GM12878 (cell line): Measurements from ENCODE around the gene AOPEP. TPM values are rescaled to one million over a fixed set of nuclear protein-coding genes. Genes with fewer than 3 reads are reported as not detected.

Source experiments
- ATAC-seq: fragments of 200-7000 bp; cut with Tn5 transposase; 3 replicates; pipeline ENCODE4 v1.9.1; 2020; ENCODE audit warnings: mild to moderate bottlenecking, moderate library complexity
- BruUV-seq: library from RNA; stranded (reverse); fragments of 400-500 nt; replicated peaks from 2 replicates; lab custom pipeline; 2021; lab: Mats Ljungman, UMichigan
- CTCF ChIA-PET: fragments of 300-600 bp; sonication (Branson Sonifier 250); formaldehyde crosslinking; extraction: SDS; loops from one replicate; lab custom pipeline; 2021; ENCODE audit warnings: inconsistent platforms; lab: Yijun Ruan, JAX
- POLR2A ChIA-PET: fragments of 350-600 bp; formaldehyde crosslinking; extraction: SDS; loops from one replicate; lab custom pipeline; 2021; ENCODE audit warnings: inconsistent platforms; lab: Charles Lee
- RAD21 ChIA-PET: fragments of 300-600 bp; sonication (Branson Sonifier 250); formaldehyde crosslinking; loops from one replicate; lab custom pipeline; 2023; ENCODE audit warnings: antibody characterized with exemption; ENCODE audit not compliant: unreplicated experiment; lab: Charles Lee
- SMC1A ChIA-PET: fragments of 300-600 bp; sonication (Branson Sonifier 250); formaldehyde crosslinking; loops from one replicate; lab custom pipeline; 2023; ENCODE audit not compliant: unreplicated experiment, uncharacterized antibody; lab: Charles Lee
- DNase-seq: peaks from one replicate; pipeline ENCODE4 v3.0.0-alpha.2; 2011; ENCODE audit warnings: low read depth, low spot score
- FAIRE-seq: peaks from 3 replicates; lab custom pipeline; 2011; peaks lifted over from hg19 to GRCh38; lab: Jason Lieb, UNC
- H2AFZ ChIP-seq: 2 replicates; pipeline ENCODE4 v1.6.0; 2011; ENCODE audit warnings: low read depth, low read length, control low read depth; ENCODE audit not compliant: control insufficient read depth
- H3K27ac ChIP-seq: 2 replicates; pipeline ENCODE4 v1.5.1; 2011; ENCODE audit warnings: control low read depth; ENCODE audit not compliant: control insufficient read depth, insufficient read depth
- H3K27me3 ChIP-seq, 2 experiments: replicated peaks in 1 of 2; 2 replicates each; pipeline versions ENCODE4 v1.6.0 to v1.6.1; 2011; ENCODE audit warnings: low read length in 1 of 2; ENCODE audit not compliant: control insufficient read depth in 2 of 2, insufficient read depth in 2 of 2
- H3K36me3 ChIP-seq, 2 experiments: 2 replicates each; pipeline ENCODE4 v1.5.1; 2011; ENCODE audit warnings: low read length in 1 of 2; ENCODE audit not compliant: control insufficient read depth in 2 of 2, insufficient read depth in 2 of 2
- H3K4me1 ChIP-seq: 2 replicates; pipeline ENCODE4 v1.6.1; 2011; ENCODE audit warnings: mild to moderate bottlenecking, low read length, moderate library complexity, mixed read lengths; ENCODE audit not compliant: control insufficient read depth, insufficient read depth
- H3K4me2 ChIP-seq: 2 replicates; pipeline ENCODE4 v1.6.0; 2011; ENCODE audit warnings: control low read depth; ENCODE audit not compliant: control insufficient read depth, insufficient read depth
- H3K4me3 ChIP-seq: fragments of 200-600 bp; sonication (generic); 2 replicates; pipeline ENCODE4 v1.5.1; 2016
- H3K79me2 ChIP-seq: 2 replicates; pipeline ENCODE4 v1.6.0; 2011; ENCODE audit warnings: low read length; ENCODE audit not compliant: control insufficient read depth, insufficient read depth
- H3K9ac ChIP-seq: 2 replicates; pipeline ENCODE4 v1.8.0; 2011; ENCODE audit warnings: low read length, control low read depth, mixed read lengths; ENCODE audit not compliant: control insufficient read depth, insufficient read depth
- H3K9me3 ChIP-seq: replicated peaks from 3 replicates; pipeline ENCODE4 v1.5.1; 2011; ENCODE audit warnings: mild to moderate bottlenecking, low read length; ENCODE audit not compliant: control insufficient read depth, insufficient read depth
- H4K20me1 ChIP-seq: 2 replicates; pipeline ENCODE4 v1.6.0; 2011; ENCODE audit not compliant: control insufficient read depth, insufficient read depth
- CBFB ChIP-seq: IDR thresholded peaks from 2 replicates; pipeline ENCODE4 v1.6.1; 2016; ENCODE audit warnings: antibody characterized with exemption, low read depth
- EED ChIP-seq: sonication (generic); IDR thresholded peaks from 2 replicates; pipeline ENCODE4 v1.6.1; 2016; ENCODE audit warnings: antibody characterized with exemption, low read depth
- ELK1 ChIP-seq: IDR thresholded peaks from 2 replicates; pipeline ENCODE4 v1.6.1; 2012; ENCODE audit warnings: low read depth, low read length, improper control_type of control experiment
- KDM1A ChIP-seq: fragments of 200-600 bp; sonication (generic); IDR thresholded peaks from 2 replicates; pipeline ENCODE4 v1.6.1; 2016; ENCODE audit warnings: borderline replicate concordance
- MXI1 ChIP-seq: fragments of 150-350 bp; IDR thresholded peaks from 2 replicates; pipeline ENCODE4 v1.6.1; 2011; ENCODE audit warnings: low read depth, mild to moderate bottlenecking, inconsistent platforms, low read length, improper control_type of control experiment
- PAX8 ChIP-seq: fragments of 450-650 bp; IDR thresholded peaks from 2 replicates; pipeline ENCODE4 v1.6.1; 2017; ENCODE audit warnings: mild to moderate bottlenecking, moderate library complexity
- PML ChIP-seq: IDR thresholded peaks from 2 replicates; pipeline ENCODE4 v1.6.1; 2012; ENCODE audit warnings: low read length, inconsistent platforms
- POLR2AphosphoS2 ChIP-seq: IDR thresholded peaks from 2 replicates; pipeline ENCODE4 v1.6.1; 2011; ENCODE audit warnings: low read depth, mild to moderate bottlenecking, low read length, improper control_type of control experiment, moderate library complexity
- POU2F2 ChIP-seq: IDR thresholded peaks from 3 replicates; pipeline ENCODE4 v1.6.1; 2011; ENCODE audit warnings: low read depth, mild to moderate bottlenecking, low read length, borderline replicate concordance
- SPI1 ChIP-seq: IDR thresholded peaks from 2 replicates; pipeline ENCODE4 v1.6.1; 2011; ENCODE audit warnings: low read depth, mild to moderate bottlenecking, low read length, moderate library complexity, borderline replicate concordance; ENCODE audit not compliant: insufficient read depth
- SREBF2 ChIP-seq: IDR thresholded peaks from 2 replicates; pipeline ENCODE4 v1.6.1; 2012; ENCODE audit warnings: mild to moderate bottlenecking, low read length
- STAT1 ChIP-seq: fragments of 450-650 bp; conservative IDR thresholded peaks from 2 replicates; pipeline ENCODE4 v1.6.1; 2014; ENCODE audit warnings: antibody characterized with exemption, mild to moderate bottlenecking
- SUPT20H ChIP-seq: IDR thresholded peaks from 2 replicates; pipeline ENCODE4 v1.6.1; 2011; ENCODE audit warnings: low read depth, mild to moderate bottlenecking, low read length, moderate library complexity, borderline replicate concordance; ENCODE audit not compliant: control insufficient read depth
- TAF1 ChIP-seq: IDR thresholded peaks from 2 replicates; pipeline ENCODE4 v1.6.1; 2011; ENCODE audit warnings: mild to moderate bottlenecking, low read depth, low read length, borderline replicate concordance
- WRNIP1 ChIP-seq: IDR thresholded peaks from 2 replicates; pipeline ENCODE4 v1.6.1; 2011; ENCODE audit warnings: low read depth, low read length, improper control_type of control experiment, borderline replicate concordance
- ZNF274 ChIP-seq: IDR thresholded peaks from one replicate; pipeline ENCODE4 v1.8.0; 2011; ENCODE audit not compliant: insufficient read length, insufficient read depth
- WGBS: methylation state at CpG from one replicate; pipeline ENCODE4 v1.1.6; 2016; ENCODE audit warnings: low lambda C conversion rate; ENCODE audit not compliant: insufficient replicate concordance, insufficient coverage; ENCODE audit errors: missing lambda C conversion rate; 5-methylcytosine and 5-hydroxymethylcytosine counted together
- in situ Hi-C: fragments of 300-500 bp; cut with MboI; formaldehyde crosslinking; loops from 9 replicates; pipeline ENCODE4 v1.14.3; 2018; ENCODE audit warnings: mixed read lengths
- intact Hi-C: fragments of 100-400 bp; cut with micrococcal nuclease; formaldehyde crosslinking; loops from one replicate; pipeline ENCODE4 v1.14.2; 2022; ENCODE audit not compliant: unreplicated experiment
- polyA plus RNA-seq, 11 experiments: library from polyadenylated mRNA; depleted of rRNA in 4 of 11; unstranded in 6 of 11; stranded (reverse) in 5 of 11; fragments of >200 nt; fragmentation: Nextera tagmentation in 4 of 11; fragmentation: Illumina TruSeq in 1 of 11; extraction: Ambion mirVana in 4 of 11; extraction: Trizol in 1 of 11; gene quantifications; 1 replicate in 1 of 11; 2 replicates in 10 of 11; pipeline versions ENCODE4 v1.2.1 to v1.2.3, GENCODE V29; 2011 to 2016; ENCODE audit warnings: inconsistent platforms in 2 of 11, missing spikeins in 2 of 11, low read depth in 1 of 11
- total RNA-seq, 4 experiments: library from RNA; depleted of rRNA in 3 of 4; stranded (reverse); fragments of >200 nt in 3 of 4; fragmentation: Illumina TruSeq in 1 of 4; extraction: Trizol in 1 of 4; gene quantifications; 2 replicates each; pipeline versions ENCODE4 v1.2.1 to v1.2.3, GENCODE V29; 2013 to 2021

The AOPEP gene
- total and polyA plus RNA-seq, 10 of the 15 experiments (the other 5 are each of a cell fraction or from before 2014, with no cell fraction given), result 2.3 to 16.9 (median 10.1) TPM

GRCh38 chr9:94952565-94953373, 226.3 kb downstream of the AOPEP start:
- H3K27ac ChIP-seq, result no peak overlapping the region
- no peaks in the 10 kb centered on the region for H3K4me1 ChIP-seq
- no peak overlapping the region for H3K4me2 ChIP-seq
- POLR2A ChIA-PET, result no interaction called here
- no peaks in the 10 kb centered on the region for H3K79me2 ChIP-seq
- intact Hi-C loops, result no loop called here
- peaks cover 3% of the 10 kb centered on the region; the same call in 1 of the 2 replicates for H4K20me1 ChIP-seq
- FAIRE-seq, result no peak
- no peak for TF ChIP-seq KDM1A
- TF ChIP-seq, all 136 proteins: peak for 0
- in situ Hi-C loops, result no loop called here
- ChIA-PET RAD21 (no interaction called here), CTCF (interaction anchor here (1.7 kb wide), 1 partner anchor 283 kb away, joined by 3 read pairs; no protein-coding TSS in a partner anchor), SMC1A (no interaction called here)
- Histone ChIP-seq H2AFZ (no peak overlapping the region), H3K36me3 (no peaks in the 10 kb centered on the region; a peak in 2 of 4 replicates), H3K9ac (no peak overlapping the region), H3K9me3 (no peaks in the 10 kb centered on the region), H3K4me3 (no peak overlapping the region), H3K27me3 (no peaks in the 10 kb centered on the region)
- BruUV-seq, result no TSS peak
- WGBS, result 67% methylated on average over 8 of the region's 8 CpGs
- DNase-seq (peak; percentile 26), ATAC-seq (peak; percentile 54)

GRCh38 chr9:94956731-94957130, 230.2 kb downstream of the AOPEP start:
- POLR2A ChIA-PET, result no interaction called here
- Histone ChIP-seq H3K36me3 (no peaks in the 10 kb centered on the region; a peak in 1 of 4 replicates), H3K9ac (no peak overlapping the region), H4K20me1 (no peaks in the 10 kb centered on the region), H3K27ac (no peak overlapping the region), H2AFZ (no peak overlapping the region), H3K27me3 (no peaks in the 10 kb centered on the region), H3K9me3 (no peaks in the 10 kb centered on the region), H3K79me2 (no peaks in the 10 kb centered on the region), H3K4me3 (no peak overlapping the region), H3K4me2 (no peak overlapping the region), H3K4me1 (no peaks in the 10 kb centered on the region)
- intact Hi-C loops, result no loop called here
- in situ Hi-C loops, result no loop called here
- SMC1A ChIA-PET, result interaction anchor here (1.2 kb wide), 1 partner anchor 16 kb away, joined by 3 read pairs; no protein-coding TSS in a partner anchor
- CTCF ChIA-PET, result no interaction called here
- WGBS, result 89% methylated on average over 5 of the region's 5 CpGs
- DNase-seq (no peak), FAIRE-seq (no peak), ATAC-seq (no peak)
- BruUV-seq, result no TSS peak
- RAD21 ChIA-PET, result no interaction called here
- TF ChIP-seq EED (no peak), PML (no peak), SPI1 (no peak), ELK1 (no peak), SUPT20H (no peak), POU2F2 (no peak), ZNF274 (no peak), MXI1 (no peak), STAT1 (no peak), POLR2AphosphoS2 (no peak), SREBF2 (no peak), TAF1 (no peak), WRNIP1 (no peak), CBFB (no peak), PAX8 (no peak)
